Endodermal cell (in vitro differentiated cells): ENCODE data around the gene CP. TPM values are rescaled to one million over a fixed set of nuclear protein-coding genes. Genes with fewer than 3 reads are reported as not detected.

Source experiments
- DNase-seq: peaks from one replicate; pipeline ENCODE4 v3.0.0-alpha.2; 2017
- H3K27ac ChIP-seq: 2 replicates; pipeline ENCODE4 v1.5.1; 2013; ENCODE audit warnings: mild to moderate bottlenecking, low read depth, low read length, moderate library complexity
- H3K27me3 ChIP-seq: 2 replicates; pipeline ENCODE4 v1.6.1; 2013; ENCODE audit warnings: mild to moderate bottlenecking, low read length, moderate library complexity; ENCODE audit not compliant: insufficient read depth, control insufficient read depth, poor library complexity, severe bottlenecking
- H3K36me3 ChIP-seq: 2 replicates; pipeline ENCODE4 v1.7.0; 2013; ENCODE audit warnings: mild to moderate bottlenecking, low read length, moderate library complexity; ENCODE audit not compliant: control insufficient read depth, insufficient read depth
- H3K4me1 ChIP-seq: one replicate; pipeline ENCODE4 v1.7.0; 2013; ENCODE audit warnings: low read length; ENCODE audit not compliant: control insufficient read depth, insufficient read depth
- H3K4me3 ChIP-seq: 2 replicates; pipeline ENCODE4 v1.5.1; 2013; ENCODE audit warnings: mild to moderate bottlenecking, low read length, moderate library complexity
- H3K9ac ChIP-seq: 2 replicates; pipeline ENCODE4 v1.6.1; 2013; ENCODE audit warnings: mild to moderate bottlenecking, low read length, moderate library complexity; ENCODE audit not compliant: poor library complexity, severe bottlenecking; ENCODE audit errors: extremely low read depth
- H3K9me3 ChIP-seq: 2 replicates; pipeline ENCODE4 v1.6.1; 2013; ENCODE audit warnings: mild to moderate bottlenecking, low read length, moderate library complexity; ENCODE audit not compliant: control insufficient read depth
- H3K27ac Mint-ChIP-seq: 2 replicates; pipeline ENCODE4 v1.8.0; 2020; ENCODE audit warnings: mixed read lengths
- H3K27me3 Mint-ChIP-seq: 2 replicates; pipeline ENCODE4 v1.8.0; 2021; ENCODE audit warnings: mild to moderate bottlenecking, mixed read lengths; ENCODE audit not compliant: insufficient read depth
- H3K36me3 Mint-ChIP-seq: 2 replicates; pipeline ENCODE4 v1.8.0; 2020; ENCODE audit warnings: low read depth, mixed read lengths
- H3K4me1 Mint-ChIP-seq: 2 replicates; pipeline ENCODE4 v1.8.0; 2020; ENCODE audit warnings: mixed read lengths
- H3K4me3 Mint-ChIP-seq: 2 replicates; pipeline ENCODE4 v1.8.0; 2020; ENCODE audit warnings: mild to moderate bottlenecking, moderate library complexity, mixed read lengths
- H3K9me3 Mint-ChIP-seq: 2 replicates; pipeline ENCODE4 v1.8.0; 2020; ENCODE audit warnings: mild to moderate bottlenecking, mixed read lengths
- WGBS, 2 experiments: methylation state at CpG; one replicate each; pipeline versions ENCODE4 v1.1.5 to v1.1.7; 2013; ENCODE audit warnings: missing lambda C conversion rate in 2 of 2, mixed read lengths in 1 of 2; ENCODE audit not compliant: insufficient coverage in 1 of 2, insufficient read length in 1 of 2; 5-methylcytosine and 5-hydroxymethylcytosine counted together
- total RNA-seq, 2 donors: library from RNA; stranded (reverse); fragmentation: NEBNext Ultra II Directional in 1 of 2; extraction: Animal tissue kit (Norgen Biotek cat#: 25700) in 1 of 2; gene quantifications; 2 replicates in 1 of 2; 3 replicates in 1 of 2; pipeline ENCODE4 v1.2.1, GENCODE V29; 2021
- TF ChIP-seq, protein P1 (sequence below): fragments of 200-600 bp; sonication (generic); conservative IDR thresholded peaks from 2 replicates; pipeline ENCODE4 v1.5.0; 2021; ENCODE audit warnings: antibody characterized with exemption, mild to moderate bottlenecking

CP gene
- total RNA-seq, 2 donors from 2014 or later, result 0.53 to 0.86 TPM

GRCh38 chr3:149235599-149236424 lies 14.2 kb upstream of the CP start:
- Histone ChIP-seq H3K4me1 (peaks cover 19% of the 10 kb centered on the region), H3K9me3 (peaks cover 10% of the 10 kb centered on the region), H3K9ac (no peak overlapping the region), H3K36me3 (no peaks in the 10 kb centered on the region), H3K27me3 (no peaks in the 10 kb centered on the region), H3K27ac (no peak overlapping the region), H3K4me3 (no peak overlapping the region)
- peaks cover 3% of the 10 kb centered on the region for H3K36me3 Mint-ChIP-seq
- no peaks in the 10 kb centered on the region for H3K27me3 Mint-ChIP-seq
- H3K4me3 Mint-ChIP-seq, result no peak overlapping the region
- TF ChIP-seq, protein P1, sequence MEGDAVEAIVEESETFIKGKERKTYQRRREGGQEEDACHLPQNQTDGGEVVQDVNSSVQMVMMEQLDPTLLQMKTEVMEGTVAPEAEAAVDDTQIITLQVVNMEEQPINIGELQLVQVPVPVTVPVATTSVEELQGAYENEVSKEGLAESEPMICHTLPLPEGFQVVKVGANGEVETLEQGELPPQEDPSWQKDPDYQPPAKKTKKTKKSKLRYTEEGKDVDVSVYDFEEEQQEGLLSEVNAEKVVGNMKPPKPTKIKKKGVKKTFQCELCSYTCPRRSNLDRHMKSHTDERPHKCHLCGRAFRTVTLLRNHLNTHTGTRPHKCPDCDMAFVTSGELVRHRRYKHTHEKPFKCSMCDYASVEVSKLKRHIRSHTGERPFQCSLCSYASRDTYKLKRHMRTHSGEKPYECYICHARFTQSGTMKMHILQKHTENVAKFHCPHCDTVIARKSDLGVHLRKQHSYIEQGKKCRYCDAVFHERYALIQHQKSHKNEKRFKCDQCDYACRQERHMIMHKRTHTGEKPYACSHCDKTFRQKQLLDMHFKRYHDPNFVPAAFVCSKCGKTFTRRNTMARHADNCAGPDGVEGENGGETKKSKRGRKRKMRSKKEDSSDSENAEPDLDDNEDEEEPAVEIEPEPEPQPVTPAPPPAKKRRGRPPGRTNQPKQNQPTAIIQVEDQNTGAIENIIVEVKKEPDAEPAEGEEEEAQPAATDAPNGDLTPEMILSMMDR, result no peak
- H3K27ac Mint-ChIP-seq, result no peak overlapping the region
- 79 to 94% methylated on average over 2 to 4 of the region's 4 CpGs for WGBS, 2 experiments
- H3K9me3 Mint-ChIP-seq, result peaks cover 16% of the 10 kb centered on the region
- peaks cover 33% of the 10 kb centered on the region for H3K4me1 Mint-ChIP-seq
- DNase-seq, result no peak

DNA sequence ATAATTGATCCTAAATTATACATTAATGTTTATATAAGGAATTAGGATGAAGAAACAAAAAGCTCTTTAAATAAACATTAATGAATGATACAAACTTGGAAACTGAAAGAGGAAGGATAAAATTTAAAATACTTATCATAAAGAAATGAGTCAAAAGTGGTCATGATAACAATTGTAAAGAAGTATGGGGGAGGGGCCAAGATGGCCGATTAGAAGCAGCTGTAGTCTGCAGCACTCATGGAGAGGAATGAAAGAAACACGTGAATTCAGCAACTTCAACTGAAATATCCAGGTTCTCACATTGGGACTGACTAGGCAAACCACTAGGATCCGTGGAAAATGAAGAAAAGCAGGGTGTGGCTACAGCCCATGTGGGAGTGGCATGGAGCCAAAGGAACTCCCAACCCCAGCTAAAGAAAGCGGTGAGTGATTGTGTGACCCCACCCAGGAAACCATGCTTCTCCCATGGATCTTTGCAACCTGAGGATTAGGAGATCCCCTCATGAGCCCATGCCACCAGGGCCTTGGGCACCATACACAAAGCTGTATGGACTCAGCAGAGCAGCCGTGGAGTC lies 13.1 kb upstream of the CP start:
- Histone ChIP-seq H3K27me3 (no peaks in the 10 kb centered on the region), H3K27ac (no peak overlapping the region), H3K9me3 (peaks cover 8% of the 10 kb centered on the region), H3K9ac (no peak overlapping the region), H3K4me1 (peaks cover 19% of the 10 kb centered on the region), H3K36me3 (no peaks in the 10 kb centered on the region), H3K4me3 (no peak overlapping the region)
- H3K4me3 Mint-ChIP-seq, result no peak overlapping the region
- TF ChIP-seq, protein P1, result no peak
- H3K27me3 Mint-ChIP-seq, result no peaks in the 10 kb centered on the region
- no peak for DNase-seq
- peaks cover 16% of the 10 kb centered on the region for H3K9me3 Mint-ChIP-seq
- peaks cover 33% of the 10 kb centered on the region for H3K4me1 Mint-ChIP-seq
- no peak overlapping the region for H3K27ac Mint-ChIP-seq
- WGBS, 2 experiments, result 92 to 93% methylated on average over 5 of the region's 5 CpGs
- peaks cover 3% of the 10 kb centered on the region for H3K36me3 Mint-ChIP-seq

- Histone ChIP-seq H3K27ac (no peak overlapping the region), H3K9ac (no peak overlapping the region), H3K4me3 (peak overlapping the region; percentile 59), H3K27me3 (no peaks in the 10 kb centered on the region), H3K4me1 (peaks cover 19% of the 10 kb centered on the region), H3K36me3 (no peaks in the 10 kb centered on the region), H3K9me3 (no peaks in the 10 kb centered on the region)
- Mint-ChIP-seq H3K27ac (peak overlapping the region; percentile 58), H3K9me3 (peaks cover 5% of the 10 kb centered on the region), H3K4me1 (peaks cover 33% of the 10 kb centered on the region), H3K36me3 (peaks cover 3% of the 10 kb centered on the region), H3K4me3 (no peak overlapping the region), H3K27me3 (no peaks in the 10 kb centered on the region)
- TF ChIP-seq, protein P1, result peak; percentile 12
- peak; percentile 64 for DNase-seq
- 55 to 100% methylated on average over 1 to 4 of the region's 4 CpGs for WGBS, 2 experiments
These were observed 11.7 kb upstream of the CP start for GRCh38 chr3:149233323-149233722.
